Measurements from ENCODE around the gene IFT20. TPM values are rescaled to one million over a fixed set of nuclear protein-coding genes. Genes with fewer than 3 reads are reported as not detected.

The IFT20 gene
- total and polyA plus RNA-seq, 2 donors (not counting 3 experiments of a cell fraction or from before 2014, with no cell fraction given), result 26.5 to 45.0 TPM

DNA sequence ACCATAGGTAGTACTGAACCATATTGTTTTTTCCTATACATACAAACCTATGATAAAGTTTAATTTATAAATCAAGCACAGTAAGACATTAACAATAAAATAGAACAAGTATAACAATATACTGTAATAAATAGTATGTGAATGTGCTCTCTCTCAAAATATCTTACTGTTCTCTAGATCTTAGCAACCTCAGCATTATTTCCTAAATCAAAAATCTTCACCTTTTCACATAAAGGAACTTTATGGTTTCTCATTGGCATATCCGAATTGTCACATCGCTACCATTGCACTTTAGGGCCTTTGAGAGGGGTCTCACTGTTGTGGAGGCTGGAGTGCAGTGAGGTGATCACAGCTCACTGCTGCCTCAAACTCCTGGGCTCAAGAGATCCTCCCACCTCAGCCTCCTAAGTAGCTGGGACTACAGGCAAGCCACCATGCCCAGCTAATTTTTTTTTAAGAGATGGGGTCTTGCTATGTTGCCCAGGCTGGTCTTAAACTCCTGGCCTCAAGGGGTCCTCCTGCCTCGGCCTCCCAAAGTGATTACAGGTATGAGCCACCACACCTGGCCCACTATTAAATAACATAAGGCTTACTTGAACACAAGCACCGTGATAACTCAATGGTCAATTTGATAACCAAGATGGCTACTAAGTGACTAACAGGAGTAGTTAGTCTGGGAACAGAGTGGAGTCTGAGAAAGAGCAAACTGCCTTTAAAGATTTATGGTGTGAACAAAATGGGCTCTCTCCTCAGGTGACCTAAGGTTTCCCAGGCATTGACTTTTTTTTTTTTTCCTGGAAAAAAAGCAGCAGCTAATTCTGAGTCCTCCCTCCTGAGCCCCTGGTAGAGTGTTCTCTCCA lies 19.2 kb downstream of the IFT20 start:
- CTCF ChIA-PET, result interaction anchor here (0.8 kb wide), 1 partner anchor 100 kb away, joined by 3 read pairs; no protein-coding TSS in a partner anchor
- POLR2A ChIA-PET, result no interaction called here
- TF ChIP-seq FOS (IDR thresholded peaks at IDR 0.05; ENCODE audit: borderline replicate concordance, insufficient read depth, low read length) (no peak), JUN (IDR thresholded peaks at IDR 0.05; ENCODE audit: borderline replicate concordance, insufficient read depth, insufficient read length, low read depth) (no peak), EZH2 (IDR thresholded peaks at IDR 0.05; ENCODE audit: borderline replicate concordance, low read depth, low read length, severe bottlenecking) (no peak), POLR2A (IDR thresholded peaks at IDR 0.05; ENCODE audit: low read depth, low read length) (no peak), MYC (IDR thresholded peaks at IDR 0.05; ENCODE audit: low read depth, low read length) (no peak), GATA2 (IDR thresholded peaks at IDR 0.05; ENCODE audit: insufficient read depth, insufficient read length, low read depth, low read length) (no peak), POLR2AphosphoS5 (IDR thresholded peaks at IDR 0.05; ENCODE audit: insufficient read depth, low read depth, low read length) (no peak)
- TF ChIP-seq, protein P1, sequence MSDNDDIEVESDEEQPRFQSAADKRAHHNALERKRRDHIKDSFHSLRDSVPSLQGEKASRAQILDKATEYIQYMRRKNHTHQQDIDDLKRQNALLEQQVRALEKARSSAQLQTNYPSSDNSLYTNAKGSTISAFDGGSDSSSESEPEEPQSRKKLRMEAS (IDR thresholded peaks at IDR 0.05; ENCODE audit: insufficient read depth, insufficient read length), result no peak
- TF ChIP-seq, protein P2, sequence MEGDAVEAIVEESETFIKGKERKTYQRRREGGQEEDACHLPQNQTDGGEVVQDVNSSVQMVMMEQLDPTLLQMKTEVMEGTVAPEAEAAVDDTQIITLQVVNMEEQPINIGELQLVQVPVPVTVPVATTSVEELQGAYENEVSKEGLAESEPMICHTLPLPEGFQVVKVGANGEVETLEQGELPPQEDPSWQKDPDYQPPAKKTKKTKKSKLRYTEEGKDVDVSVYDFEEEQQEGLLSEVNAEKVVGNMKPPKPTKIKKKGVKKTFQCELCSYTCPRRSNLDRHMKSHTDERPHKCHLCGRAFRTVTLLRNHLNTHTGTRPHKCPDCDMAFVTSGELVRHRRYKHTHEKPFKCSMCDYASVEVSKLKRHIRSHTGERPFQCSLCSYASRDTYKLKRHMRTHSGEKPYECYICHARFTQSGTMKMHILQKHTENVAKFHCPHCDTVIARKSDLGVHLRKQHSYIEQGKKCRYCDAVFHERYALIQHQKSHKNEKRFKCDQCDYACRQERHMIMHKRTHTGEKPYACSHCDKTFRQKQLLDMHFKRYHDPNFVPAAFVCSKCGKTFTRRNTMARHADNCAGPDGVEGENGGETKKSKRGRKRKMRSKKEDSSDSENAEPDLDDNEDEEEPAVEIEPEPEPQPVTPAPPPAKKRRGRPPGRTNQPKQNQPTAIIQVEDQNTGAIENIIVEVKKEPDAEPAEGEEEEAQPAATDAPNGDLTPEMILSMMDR (IDR thresholded peaks at IDR 0.05; ENCODE audit: extremely low read depth in 1 of 2, insufficient read depth in 1 of 2, low read depth in 1 of 2, low read length in 2 of 2), result no peak
- H3K9me3 ChIP-seq (replicated peaks; ENCODE audit: control insufficient read depth, insufficient read depth, low read length), result no peaks in the 10 kb centered on the region
- H3K36me3 ChIP-seq (ENCODE audit: control insufficient read depth in 2 of 2, extremely low read depth in 1 of 2, insufficient read depth in 2 of 2, low read length in 2 of 2), result no peaks in the 10 kb centered on the region
- no peak overlapping the region for H2AFZ ChIP-seq (ENCODE audit: low read depth, low read length)
- H3K4me1 ChIP-seq (ENCODE audit: control insufficient read depth, extremely low read depth, insufficient read depth, low read length), result peaks cover 18% of the 10 kb centered on the region
- BruUV-seq (replicated peaks), result no TSS peak
- H3K27me3 ChIP-seq (ENCODE audit: control insufficient read depth in 2 of 2, insufficient read depth in 2 of 2, low read length in 2 of 2), result peaks cover 0 to 21% of the 10 kb centered on the region in 2 experiments
- H3K27ac ChIP-seq (ENCODE audit: insufficient read depth, low read depth, low read length), result no peak overlapping the region
- no peaks in the 10 kb centered on the region for H3K9me1 ChIP-seq (replicated peaks; ENCODE audit: control insufficient read depth, extremely low read depth, insufficient read depth, low read length)
- H4K20me1 ChIP-seq (replicated peaks; ENCODE audit: control insufficient read depth, extremely low read depth, insufficient read depth, low read length), result no peaks in the 10 kb centered on the region
- H3K9ac ChIP-seq (replicated peaks; ENCODE audit: extremely low read depth, insufficient read depth, low read length), result no peak overlapping the region
- peaks cover 17% of the 10 kb centered on the region for H3K79me2 ChIP-seq (ENCODE audit: control insufficient read depth, insufficient read depth, low read length)
- H3K4me2 ChIP-seq (ENCODE audit: insufficient read depth, low read length), result no peak overlapping the region
- FAIRE-seq (no peak), DNase-seq (ENCODE audit: low read depth, low spot score) (no peak)
- intact Hi-C loops (cut with micrococcal nuclease), result no loop called here
- H3K4me3 ChIP-seq (replicated peaks in 1 of 3; ENCODE audit: insufficient read depth in 1 of 3, low read depth in 1 of 3, low read length in 3 of 3), result no peak overlapping the region
- dilution Hi-C loops (cut with MboI; ENCODE audit: extremely low pct_ligation_motif_present, low sequenced_read_pairs), result no loop called here

All from endothelial cell of umbilical vein (primary cell).